ENCODE measurements around the gene TRAPPC4. TPM values are rescaled to one million over a fixed set of nuclear protein-coding genes. Genes with fewer than 3 reads are reported as not detected.
"Not testable (repeated sequence)": the region's sequence is repeated elsewhere in the genome, so short reads cannot be mapped to it uniquely, and the experiment has no call there.

TRAPPC4 gene
- total RNA-seq, 1 donor from 2014 or later, result 34.2 TPM

DNA sequence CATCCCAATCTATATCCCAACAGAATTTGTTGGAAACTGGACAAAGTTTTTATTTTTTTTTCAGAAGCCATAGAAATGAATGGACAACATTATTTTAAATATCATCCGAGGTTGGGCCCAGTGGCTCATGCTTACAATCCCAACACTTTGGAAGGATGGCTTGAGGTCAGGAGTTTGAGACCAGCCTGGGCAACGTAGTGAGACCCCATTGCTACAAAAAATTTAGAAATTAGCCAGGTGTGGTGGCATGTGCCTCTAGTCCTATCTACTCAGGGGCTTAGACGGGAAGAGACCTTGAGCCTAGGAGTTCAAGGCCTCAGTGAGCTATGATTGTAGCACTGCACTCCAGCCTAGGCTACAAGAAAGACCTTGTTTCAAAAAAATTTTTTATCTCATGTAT lies 16.2 kb downstream of the TRAPPC4 start:
- no peak for DNase-seq

DNA sequence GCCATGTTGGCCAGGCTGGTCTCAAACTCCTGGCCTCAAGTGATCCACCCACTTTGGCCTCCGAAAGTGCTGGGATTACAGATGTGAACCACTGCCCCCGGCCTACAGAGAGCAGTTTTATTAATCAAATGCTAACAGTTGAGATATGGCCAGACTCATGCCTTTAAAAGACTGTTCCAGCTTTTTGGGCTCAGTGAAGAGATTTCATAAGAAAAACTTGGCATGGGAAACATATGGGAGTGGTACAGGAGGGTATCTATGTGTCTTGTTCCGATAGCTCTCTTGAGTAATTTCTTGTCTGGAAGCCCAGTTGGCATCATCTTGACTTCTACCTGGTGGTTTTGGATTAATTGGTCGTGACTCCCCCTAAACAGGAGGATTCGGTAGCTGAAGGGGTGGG lies 20.3 kb downstream of the TRAPPC4 start:
- no peak for DNase-seq

DNA sequence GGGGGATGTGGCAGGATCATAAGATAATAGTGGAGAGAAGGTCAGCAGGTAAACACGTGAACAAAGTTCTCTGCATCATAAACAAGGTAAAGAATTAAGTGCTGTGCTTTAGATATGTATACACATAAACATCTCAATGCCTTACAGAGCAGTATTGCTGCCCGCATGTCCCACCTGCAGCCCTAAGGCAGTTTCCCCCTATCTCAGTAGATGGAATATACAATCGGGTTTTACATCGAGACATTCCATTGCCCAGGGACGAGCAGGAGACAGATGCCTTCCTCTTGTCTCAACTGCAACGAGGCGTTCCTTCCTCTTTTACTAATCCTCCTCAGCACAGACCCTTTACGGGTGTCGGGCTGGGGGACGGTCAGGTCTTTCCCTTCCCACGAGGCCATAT lies 20.9 kb downstream of the TRAPPC4 start:
- DNase-seq, result not testable (repeated sequence)

DNA sequence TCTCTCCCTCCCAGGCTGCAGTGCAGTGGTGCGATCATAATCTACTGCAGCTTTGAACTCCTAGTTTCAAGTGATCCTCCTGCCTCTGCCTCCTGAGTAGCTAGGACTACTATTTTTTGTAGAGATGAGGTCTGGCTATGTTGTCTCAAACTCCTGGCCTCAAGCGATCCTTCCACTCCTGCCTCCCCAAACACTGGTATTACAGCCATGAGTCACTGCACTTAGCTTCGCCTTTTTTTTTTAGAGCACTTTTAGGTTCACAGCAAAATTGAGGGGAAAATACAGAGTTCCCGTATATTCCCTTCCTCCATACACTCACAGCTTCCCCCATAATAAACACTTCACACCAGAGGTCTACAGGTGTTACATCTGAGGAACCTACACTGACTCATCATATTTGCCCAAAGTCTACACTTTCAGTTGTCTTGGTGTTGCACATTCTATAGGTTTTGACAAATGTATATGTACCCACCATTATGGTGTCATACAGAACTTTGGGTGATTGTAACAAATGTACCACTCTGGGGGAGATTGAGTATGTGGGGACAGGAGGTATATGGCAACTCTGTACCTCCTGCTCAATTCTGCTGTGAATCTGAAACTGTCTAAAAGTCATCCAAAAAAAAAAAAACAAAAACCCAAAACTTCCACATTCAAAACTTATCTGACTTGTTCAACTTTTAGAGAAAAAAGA lies 23.4 kb downstream of the TRAPPC4 start:
- no peak for DNase-seq

DNA sequence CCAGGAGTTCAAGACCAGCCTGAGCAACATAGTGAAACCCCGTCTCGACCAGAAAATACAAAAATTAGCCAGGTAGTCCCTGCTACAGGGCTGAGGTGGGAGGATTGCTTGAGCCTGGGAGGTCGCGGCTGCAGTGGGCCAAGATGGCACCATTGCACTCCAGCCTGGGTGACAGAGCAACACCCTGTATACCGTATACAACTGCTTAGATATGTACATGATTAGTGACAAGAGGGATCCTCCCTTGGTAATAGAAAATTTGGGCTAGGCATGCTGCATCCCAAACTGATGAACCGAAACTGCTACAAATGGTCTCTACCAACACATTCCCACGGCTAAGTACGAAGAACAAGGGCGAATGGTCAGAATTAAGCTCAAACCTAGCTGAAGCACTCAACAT lies 24.4 kb downstream of the TRAPPC4 start:
- no peak for DNase-seq

DNA sequence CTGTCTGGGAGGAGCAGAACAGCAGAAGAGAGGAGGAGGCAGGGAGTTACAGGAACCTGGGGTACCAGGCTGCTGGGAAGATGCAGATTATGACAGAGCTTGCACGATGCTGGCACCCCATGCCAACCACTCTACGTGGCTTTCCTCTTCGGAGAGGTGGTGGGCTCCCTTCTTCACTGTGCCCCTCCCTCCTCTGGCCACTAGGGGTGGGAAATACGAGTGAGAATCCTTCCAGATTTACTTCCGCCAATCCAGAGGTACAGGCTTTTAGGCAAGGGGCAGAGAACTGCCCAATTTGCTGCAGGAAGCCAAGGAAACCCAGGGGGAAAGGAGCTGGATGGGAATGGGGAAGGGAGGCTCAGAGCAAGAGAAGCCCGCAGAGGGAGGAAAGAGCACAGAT lies 26.1 kb downstream of the TRAPPC4 start:
- DNase-seq, result no peak

DNA sequence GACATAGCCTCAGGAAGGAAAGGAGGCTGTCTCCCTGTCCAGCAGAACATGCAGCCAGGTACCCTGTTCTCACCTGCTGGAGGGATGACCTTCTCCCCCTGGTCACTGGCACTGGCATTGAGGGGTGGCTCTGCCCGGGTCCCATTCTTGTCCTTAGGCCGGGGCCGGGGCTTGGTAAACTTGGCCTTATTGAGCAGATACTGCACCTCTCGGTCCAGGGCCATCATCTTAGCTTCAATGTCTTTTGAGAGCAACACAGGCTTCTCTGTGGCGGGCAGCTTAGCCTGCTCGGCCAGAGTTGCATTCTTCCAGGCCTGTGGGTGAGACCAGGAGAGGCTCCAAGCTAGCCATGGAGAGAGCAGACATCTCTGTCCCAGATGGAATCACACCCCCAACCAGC lies 27.9 kb downstream of the TRAPPC4 start:
- no peak for DNase-seq

DNA sequence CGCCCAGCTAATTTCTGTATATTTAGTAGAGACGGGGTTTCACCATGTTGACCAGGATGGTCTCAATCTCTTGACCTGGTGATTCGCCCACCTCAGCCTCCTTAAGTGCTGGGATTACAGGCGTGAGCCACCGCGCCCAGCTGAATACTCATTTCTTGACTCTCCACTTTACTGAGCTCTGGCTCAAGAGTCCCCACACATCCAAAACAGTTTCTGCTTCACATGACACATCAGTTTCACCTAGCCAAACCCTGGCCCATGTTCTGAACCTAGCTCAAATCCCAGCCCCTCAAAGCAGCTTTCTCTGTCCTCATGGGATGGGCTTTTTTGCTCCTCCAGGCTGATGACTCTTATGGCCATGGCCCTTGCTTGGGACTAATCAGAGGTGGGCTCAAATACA lies 28.6 kb downstream of the TRAPPC4 start:
- DNase-seq, result no peak

DNA sequence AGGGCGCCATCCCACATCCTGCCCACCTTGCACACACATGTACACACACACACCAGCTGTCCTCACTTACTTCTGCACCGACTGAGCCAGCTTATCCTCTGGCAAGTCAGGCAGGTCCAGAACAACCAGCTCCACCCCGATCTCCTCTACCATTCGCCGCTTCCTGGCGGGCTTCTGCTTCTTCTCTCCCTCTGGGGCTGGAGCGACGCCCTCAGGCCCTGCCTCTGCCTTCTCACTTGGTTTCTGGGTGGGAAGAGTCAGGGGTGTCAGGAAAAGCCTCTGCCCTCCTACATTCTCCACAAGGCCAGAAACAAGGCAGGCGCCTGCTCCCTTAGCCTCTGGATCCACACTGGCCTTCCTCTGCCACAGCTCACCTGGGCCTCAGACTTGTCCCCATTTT lies 30.1 kb downstream of the TRAPPC4 start:
- no peak for DNase-seq

DNA sequence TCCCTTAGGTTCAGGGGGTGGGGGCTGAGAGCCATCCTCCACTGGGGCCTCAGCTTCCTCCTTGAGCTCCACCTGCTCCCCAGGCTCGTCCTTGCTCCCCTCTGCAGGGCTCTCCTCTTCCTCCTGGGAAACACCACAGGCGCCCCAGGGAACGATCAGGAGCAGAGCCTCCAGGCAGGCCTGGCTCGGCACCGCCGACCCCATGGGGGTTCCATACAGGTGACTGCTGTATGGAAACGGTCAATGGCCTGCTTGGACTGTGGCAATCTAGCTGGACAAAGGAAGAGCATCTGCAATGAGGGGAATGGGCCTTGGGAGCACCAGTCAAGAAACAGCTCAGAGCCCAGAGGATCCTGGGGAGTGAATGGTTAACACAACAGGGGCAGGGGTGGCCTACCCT lies 30.5 kb downstream of the TRAPPC4 start:
- no peak for DNase-seq

DNA sequence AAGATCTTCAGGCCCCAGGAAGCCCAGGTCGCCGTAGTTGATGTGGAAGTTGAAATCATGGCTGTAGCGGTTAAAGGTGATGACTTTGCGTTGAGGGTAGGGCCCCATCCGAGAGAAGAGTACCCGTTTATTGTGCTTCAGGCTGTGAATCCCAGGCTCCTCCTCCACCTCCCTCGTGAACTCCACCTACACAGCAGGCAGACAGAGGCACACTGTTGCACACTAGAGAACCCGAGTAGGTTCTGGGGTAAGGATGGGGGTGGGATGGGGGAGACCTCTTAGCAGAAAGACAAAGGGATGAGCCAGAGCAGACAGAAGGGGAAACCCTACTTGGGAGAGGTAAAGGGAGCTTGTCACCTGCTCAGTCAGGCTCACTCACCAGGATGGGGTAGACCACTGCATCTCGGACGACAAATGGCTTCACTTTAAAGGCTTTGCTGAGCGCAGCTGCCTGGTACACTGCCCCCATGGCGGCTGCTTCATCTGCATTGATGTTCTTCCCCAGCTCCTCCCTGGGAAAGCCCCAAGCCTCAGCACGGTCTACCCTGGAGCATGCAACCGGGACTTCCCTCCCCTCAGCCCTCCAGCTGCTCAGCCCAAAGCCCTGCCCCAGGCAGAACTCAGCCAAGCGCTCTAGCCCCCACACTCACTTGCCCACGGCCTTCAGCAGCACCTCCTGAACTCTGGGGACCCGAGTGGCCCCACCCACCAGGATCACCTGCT lies 33.0 kb downstream of the TRAPPC4 start:
- DNase-seq, result no peak

DNA sequence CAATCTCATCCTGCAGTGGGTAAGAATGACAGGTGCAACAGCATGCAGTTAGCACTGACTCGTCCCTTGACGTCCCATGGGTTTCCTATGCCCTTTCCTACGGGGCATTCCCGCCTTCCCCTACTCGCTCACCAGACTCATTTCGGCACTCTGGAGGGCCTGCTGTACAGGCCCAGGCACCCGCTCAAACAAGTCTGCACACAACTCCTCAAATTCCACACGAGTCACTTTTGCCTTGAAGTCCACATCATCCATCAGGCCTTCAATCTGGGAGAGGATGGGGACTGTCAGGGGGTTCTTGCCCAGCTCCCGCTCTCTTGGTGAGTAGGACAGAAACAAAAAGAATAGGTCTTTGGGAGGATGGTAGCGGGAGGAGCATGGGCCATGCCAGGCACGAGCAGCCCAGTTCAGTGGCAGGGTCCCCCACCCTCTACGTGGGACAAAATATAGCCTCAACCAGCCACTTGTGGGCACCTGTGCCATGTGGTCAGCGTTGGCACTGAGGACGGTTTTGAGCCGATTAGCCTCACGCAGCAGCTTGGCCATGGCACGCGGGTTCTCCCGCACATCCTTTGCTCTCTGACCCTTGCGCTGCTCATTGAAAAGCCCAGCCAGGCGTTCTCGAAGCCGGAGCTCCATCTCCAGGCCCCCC lies 33.7 kb downstream of the TRAPPC4 start:
- DNase-seq, result no peak

DNA sequence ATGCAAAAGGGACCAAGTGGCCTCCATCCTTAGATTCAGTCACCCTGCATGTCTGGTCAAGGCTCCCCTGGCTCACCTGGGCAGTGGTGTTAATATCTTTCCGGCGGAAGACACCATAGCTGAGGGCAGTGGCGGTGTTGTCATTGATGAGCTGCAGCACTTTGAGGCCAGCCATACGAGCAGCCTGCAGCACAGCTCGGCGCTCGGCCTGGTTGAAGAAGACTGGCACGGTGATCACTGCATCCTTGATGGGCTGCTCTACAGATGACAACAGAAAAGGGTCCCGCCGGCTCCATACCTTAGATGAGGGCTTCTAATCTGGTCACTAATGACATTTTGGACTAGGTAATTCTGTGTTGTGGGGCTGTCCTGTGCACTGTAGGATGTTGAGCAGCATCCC lies 35.9 kb downstream of the TRAPPC4 start:
- no peak for DNase-seq

DNA sequence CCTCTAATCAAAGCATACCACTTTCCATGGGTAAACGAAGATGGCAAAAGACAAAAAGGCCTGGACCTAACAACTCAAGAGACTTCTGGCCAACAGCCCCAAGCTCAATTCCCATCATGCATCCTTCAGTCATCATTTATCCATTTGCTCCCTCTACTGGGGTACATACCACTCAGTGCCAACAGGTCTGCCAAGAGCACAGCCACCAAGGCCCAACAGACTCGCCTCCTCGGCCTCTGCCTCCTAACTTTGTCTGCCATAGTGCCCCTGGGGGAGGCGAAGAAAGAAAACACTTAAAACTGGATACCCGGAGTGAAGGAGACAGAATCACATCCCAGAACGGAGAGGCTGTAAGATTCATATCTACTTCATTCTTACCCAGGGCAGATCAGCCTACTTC lies 37.3 kb downstream of the TRAPPC4 start:
- DNase-seq, result no peak

DNA sequence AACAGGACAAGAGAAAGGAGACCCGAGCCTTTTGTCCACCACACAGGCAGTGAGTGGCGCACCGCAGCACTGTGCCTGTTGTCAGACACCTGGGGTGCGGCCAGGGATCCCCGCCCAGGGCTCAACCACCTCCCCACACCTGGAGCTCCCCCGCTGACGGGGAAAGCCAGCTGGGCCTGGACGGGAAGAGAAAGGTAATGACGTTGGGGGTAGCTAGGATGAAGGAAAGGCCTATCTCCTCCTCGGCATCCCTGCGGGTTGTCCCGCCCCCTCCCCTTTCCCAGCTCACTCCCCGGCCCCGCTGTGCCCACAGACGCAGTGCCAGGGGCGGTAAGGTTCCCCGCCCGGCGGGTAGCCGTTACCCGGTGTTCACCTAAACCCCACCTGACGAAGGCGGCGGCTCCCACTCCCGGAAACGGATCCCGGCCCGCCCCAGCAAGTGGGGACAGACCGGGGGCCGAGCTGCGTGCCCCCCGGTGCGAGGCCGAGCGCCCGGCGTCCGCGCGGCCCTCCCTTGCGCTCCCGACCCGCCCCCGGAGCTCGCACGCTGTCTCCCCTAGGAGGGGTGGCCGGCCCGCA lies 37.9 kb downstream of the TRAPPC4 start:
- no peak for DNase-seq

DNA sequence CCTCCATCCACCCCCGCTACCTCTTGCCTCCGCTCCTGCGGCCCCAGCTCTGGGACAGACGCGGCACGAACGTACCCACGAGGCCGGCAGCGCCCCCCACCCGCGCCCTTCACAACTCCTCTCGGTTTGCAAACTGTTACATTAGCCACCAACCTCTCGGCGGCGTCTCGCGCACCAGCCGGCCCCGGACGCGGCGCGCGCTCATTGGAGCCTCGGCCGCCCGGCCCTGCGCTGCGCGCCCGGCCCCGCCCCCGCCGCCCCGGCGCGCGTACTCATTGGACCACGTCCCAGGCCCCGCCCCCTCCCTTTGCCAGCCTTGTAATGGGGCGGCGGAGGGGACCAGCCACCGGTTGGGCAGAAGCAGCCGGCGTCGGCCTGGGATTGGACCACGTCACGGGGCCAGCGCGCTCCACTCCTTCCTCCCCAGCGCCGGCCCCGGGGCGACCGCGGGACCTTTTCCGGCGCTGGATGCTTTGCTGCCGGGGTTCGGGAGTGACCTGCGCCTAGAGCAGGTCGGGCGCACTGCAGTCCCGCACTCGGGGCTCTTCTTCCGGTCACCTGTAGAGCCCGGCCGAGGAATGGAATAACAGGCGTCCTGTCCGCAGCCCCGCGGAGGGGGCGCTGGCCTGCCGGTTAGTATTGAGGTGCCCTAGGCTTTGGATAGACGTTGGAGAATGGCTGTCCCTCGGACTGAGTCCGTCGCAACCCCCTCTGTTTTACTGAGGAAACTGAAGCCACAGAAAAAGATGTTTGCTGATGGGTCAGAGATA lies 38.6 kb downstream of the TRAPPC4 start, which contains the start of gene HYOU1:
Gene HYOU1 (minus strand): TSS at position 206 of the 770 bp plus-strand sequence. CDS start 1,045 bp downstream, outside the sequence.
- peak; percentile 93 for DNase-seq

DNA sequence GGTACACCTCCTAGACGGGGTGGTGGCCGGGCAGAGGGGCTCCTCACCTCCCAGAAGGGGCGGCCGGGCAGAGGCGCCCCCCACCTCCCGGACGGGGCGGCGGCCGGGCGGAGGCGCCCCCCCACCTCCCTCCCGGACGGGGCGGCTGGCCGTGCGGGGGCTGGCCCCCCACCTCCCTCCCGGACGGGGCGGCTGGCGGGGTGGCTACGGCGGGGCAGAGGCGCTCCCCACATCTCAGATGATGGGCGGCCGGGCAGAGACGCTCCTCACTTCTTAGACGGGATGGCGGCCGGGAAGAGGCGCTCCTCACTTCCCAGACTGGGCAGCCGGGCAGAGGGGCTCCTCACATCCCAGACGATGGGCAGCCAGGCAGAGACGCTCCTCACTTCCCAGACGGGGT lies 40.6 kb downstream of the TRAPPC4 start:
- not testable (repeated sequence) for DNase-seq

DNA sequence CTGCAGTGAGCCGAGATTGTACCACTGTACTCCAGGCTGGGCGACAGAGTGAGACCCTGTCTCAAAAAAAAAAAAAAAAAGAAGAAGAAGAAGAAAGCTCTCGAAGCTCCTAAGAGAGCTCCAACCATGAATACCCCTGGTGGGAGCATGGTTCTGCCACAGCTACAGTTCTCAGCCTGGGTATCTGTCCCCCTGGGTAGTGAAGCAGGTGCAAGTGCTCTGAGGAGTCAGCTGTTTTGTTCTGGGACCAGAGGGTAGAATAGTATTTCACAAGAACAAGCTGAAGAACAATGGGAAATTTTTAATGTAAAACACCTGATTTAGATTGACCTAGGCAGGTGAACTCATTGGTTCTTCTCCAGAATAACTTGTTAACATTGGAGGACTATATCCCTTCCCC lies 42.7 kb downstream of the TRAPPC4 start:
- no peak for DNase-seq

DNA sequence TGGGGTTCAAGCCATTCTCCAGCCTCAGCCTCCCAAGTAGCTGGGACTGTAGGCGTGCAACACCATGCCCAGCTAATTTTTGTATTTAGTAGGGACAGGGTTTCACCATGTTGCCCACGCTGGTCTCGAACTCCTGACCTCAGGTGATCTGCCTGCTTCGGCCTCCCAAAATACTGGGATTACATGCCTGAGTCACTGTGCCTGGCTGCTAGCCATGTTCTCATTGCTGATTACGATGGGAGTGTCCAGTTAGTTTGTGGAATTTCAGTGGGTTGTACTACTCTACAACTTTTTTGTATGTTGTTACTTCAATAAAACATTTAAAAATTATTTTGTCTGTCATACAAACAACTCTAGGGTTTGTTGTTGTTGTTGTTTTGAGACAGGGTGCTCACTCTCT lies 44.2 kb downstream of the TRAPPC4 start:
- no peak for DNase-seq

DNA sequence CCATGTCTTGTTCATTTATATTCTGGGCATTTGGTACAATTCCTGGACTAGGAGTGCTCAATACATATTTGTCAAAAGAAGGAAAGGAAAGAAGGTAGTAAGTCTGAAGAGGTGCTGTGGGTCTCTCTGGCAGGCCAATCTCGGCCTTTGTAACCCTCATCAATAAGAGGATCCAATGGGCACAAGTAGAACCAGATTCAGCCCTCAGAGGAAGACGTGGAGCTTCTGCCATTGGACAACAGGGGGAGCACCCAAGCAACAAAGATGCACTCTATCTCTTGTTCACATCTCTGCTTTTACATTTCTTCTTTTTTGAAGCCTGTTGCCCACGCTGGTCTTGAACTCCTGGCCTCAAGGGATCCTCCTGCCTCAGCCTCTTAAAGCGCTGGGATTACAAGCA lies 46.8 kb downstream of the TRAPPC4 start:
- DNase-seq, result no peak

DNA sequence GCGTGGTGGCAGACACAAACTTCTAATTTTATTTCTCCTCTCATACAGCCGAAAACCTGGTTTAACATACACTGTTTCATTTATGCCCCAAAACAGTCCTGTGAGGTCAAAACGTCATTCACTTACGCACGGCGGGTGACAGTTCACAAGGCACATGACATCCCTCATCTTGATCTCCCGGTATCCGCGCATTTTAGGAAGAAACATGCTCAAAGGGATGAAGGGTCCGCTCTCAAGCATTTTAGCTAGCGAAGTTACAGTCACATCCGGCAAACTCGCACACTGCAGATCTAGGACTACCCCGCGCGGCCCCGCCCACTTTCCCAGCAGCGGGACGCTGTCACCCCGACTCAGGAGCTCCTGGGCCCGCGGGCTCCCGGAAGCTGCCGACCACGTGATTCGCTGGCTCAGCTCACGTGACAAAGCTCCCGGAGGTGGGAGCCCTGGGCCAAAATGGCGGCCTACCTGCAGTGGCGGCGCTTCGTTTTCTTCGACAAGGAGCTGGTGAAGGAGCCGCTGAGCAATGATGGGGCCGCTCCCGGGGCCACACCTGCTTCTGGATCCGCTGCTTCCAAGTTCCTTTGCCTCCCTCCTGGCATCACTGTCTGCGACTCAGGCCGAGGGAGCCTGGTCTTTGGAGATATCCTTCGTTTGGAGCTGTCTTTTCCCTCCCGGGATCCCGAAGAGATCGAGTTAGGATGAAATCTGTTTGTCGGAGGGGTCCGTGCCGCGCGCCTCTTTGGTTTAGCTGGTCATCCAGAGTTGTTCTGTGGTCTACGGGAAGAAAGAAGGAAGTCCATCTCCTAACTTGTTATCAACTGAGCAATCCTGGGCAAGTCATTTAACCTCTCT lies 49.0 kb downstream of the TRAPPC4 start, which contains the start of gene VPS11:
Gene VPS11 (plus strand): TSS at position 448 of the 852 bp plus-strand sequence. CDS start 6 bp downstream, at position 454.
- DNase-seq, result peak; percentile 92

Data from skin of body (tissue), 2 donors.